Panc1 (cell line): ENCODE measurements around the gene COQ8B.

ENCODE experiments used
- CTCF ChIP-seq: fragments of 450-650 bp; IDR thresholded peaks from 2 replicates; pipeline ENCODE4 v1.5.1; 2017; ENCODE audit warnings: mild to moderate bottlenecking
- TCF7L2 ChIP-seq: IDR thresholded peaks from 2 replicates; pipeline ENCODE4 v1.6.1; 2011; ENCODE audit warnings: mild to moderate bottlenecking, low read depth, low read length, inconsistent platforms

DNA sequence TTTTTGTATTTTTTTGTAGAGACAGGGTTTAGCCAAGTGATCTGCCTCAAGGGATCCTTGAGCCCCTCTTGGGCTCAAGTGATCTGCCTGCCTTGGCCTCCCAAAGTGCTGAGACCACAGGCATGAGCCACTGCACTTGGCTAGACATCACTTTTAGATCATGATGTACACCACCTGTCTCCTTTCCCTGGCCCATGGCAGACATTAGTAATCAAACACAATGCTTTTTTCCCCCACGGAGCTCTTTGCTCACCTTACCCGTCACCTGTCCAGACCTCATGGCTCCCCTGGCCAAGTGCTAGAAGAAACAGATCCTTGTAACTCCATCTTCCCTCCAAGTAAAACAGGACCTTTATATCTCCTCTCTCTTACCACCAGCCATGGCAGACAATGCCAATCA lies 44.6 kb downstream of the COQ8B start:
- TF ChIP-seq CTCF = no peak
- TF ChIP-seq TCF7L2 = no peak
